Effector CD8-positive, alpha-beta T cell (primary cell): ENCODE data around the gene MTIF3.

ENCODE experiments used
- DNase-seq: peaks from one replicate; lab custom pipeline; 2025; lab: John Stamatoyannopoulos, UW
- total RNA-seq, 4 experiments: gene quantifications; one replicate each; lab custom pipeline; 2026; lab: John Stamatoyannopoulos, UW

The MTIF3 gene, protein sequence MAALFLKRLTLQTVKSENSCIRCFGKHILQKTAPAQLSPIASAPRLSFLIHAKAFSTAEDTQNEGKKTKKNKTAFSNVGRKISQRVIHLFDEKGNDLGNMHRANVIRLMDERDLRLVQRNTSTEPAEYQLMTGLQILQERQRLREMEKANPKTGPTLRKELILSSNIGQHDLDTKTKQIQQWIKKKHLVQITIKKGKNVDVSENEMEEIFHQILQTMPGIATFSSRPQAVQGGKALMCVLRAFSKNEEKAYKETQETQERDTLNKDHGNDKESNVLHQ
- 25.9 to 50.9 (median 39.8) reads per million in 4 experiments for total RNA-seq

GRCh38 chr13:27449936-27450828 lies at the start of gene MTIF3:
MTIF3 (minus strand) TSS chr13:27450564; CDS start chr13:27440448, 10,116 bp downstream.
- DNase-seq = peak; percentile 94

DNA sequence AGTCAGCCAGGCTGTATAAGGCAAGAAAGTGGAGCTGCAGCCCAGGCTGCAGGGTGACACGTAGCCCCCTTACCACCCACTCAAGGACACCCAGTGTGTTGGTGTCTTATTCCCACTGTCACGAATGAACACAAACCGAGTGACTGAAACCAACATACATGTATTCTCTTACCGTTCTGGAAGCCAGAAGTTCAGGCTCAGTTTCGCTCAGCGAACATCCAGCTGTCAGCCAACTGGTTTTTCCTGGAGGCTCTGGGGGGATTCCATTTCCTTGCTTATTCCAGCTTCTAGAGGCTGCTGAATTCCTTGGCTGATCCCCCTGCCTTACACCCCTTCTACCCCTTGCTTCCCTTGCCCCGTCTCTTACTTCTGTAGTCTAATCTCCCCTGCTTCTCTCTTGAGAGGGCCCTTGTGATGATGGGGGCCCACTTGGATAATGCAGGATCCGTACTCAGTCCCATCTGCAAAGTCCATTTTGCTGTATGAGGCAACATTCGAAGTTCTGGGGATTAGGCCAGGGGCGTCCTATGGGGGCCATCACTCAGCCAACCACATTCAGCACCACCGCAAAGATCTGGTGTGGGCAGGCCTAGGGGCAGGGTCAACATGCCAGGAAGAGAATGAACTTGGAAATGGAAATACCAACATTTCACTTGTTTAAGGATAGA lies 47.3 kb upstream of the MTIF3 start:
- no peak for DNase-seq

DNA sequence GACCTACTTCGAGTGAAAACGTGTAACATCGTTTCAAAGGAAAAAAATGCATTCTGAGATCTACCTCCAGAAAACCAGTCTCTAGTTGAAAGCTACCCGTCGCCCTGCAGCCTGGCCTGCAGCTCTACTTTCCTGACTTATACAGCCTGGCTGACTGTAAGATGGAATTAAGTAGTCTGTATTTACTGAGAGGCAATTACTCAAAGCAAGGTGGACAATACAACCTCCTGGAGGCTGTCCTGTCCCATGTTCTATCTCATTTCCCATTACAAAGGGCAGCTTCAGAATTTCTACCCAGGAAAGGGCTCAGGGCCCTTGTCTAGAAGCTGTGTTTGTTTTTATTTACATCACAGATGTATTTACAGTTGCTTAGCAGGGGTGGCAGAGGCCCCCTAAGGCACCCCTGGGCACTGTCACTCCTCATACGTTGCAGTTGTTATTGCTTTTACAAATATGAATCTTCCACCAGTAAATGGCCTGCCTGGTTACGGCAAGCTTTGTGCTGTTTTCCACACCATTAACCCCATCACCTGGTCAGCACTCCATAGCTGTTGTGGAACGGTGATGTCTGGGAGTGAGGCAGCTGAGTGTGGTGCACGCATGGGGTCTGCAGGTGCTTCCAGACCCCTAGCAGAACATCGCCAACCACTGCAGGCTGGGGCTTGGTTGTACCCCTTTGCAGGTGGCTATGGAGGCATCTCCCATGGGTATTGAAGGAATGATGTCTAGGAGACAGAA lies 46.3 kb upstream of the MTIF3 start:
- DNase-seq = no peak

- no peak for DNase-seq
Observed at GRCh38 chr13:27496006-27496405, 45.6 kb upstream of the MTIF3 start.

DNA sequence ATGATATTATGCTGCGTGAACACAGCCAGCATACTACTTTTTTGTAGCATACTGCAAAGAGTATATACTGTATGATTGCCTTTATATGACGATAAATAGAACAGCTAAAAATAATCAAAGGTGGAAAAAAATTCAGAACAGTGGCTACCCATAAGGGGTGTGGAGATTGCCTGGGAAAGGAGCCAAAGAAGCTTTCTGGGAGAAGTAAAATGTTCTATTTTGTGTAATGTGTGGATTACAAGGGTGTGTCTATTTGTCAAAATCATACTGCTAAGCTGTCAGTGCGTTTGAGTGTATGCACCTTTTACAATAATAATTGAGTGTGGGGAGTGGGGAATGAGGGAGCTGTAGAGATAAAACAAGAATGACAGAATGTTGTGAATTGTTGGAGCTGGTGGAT lies 45.2 kb upstream of the MTIF3 start:
- no peak for DNase-seq

DNA sequence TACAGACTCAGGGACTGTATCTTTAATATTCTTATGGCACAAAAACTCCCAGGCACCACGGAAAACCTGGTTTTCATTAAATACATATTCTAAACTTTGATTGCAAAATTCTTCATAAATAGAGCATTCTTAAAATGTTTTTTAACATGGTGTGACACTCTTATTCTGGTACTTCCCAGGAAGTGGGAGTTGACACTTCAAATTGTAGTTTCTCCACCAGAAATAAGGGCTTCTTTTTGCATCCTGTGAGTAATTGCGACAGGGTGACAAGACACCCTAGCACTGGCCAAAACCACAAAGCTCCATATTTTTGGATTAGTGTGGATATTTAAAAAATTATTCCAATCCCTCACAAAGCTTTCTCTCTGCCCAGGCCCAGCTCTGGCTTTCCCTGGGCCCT lies 43.6 kb upstream of the MTIF3 start:
- DNase-seq = no peak

GRCh38 chr13:27489456-27489855 lies 39.1 kb upstream of the MTIF3 start:
- no peak for DNase-seq

GRCh38 chr13:27487776-27488175 lies 37.4 kb upstream of the MTIF3 start:
- no peak for DNase-seq

DNA sequence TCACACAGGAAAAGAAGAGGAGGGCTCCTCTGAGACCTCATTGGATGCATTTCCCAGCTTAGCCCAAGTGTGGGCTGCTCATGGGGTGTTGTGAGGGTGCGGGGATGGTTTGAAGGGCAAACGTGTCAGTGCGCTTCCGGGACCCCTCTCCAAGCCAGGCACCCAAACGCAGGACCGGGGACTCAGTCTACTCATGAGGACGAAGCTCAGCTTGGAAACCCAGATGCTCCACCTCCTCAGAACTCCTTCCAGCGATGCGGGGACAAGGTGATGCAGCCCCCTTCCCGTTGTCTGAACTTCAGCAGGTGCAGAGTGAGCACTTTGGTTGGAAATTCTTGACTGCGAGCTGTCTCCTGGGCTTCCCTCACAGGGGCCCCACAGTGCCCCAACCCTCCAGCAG lies 33.1 kb upstream of the MTIF3 start:
- no peak for DNase-seq

DNA sequence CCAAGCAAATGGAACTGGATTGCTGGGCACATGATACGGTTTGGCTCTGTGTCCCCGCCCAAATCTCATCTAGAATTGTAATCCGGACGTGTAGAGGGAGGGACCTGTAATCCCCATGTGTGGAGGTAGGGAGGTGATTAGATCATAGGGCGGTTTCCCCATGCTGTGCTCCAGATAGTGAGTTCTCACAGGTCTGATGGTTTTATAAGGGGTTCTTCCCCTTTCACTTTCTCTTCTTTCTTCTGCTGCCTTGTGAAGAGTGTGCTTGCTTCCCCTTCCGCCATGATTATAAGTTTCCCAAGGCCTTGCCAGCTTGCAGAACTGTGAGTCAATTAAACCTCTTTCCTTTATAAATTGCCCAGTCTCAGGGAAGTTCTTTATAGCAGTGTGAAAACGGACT lies 32.6 kb upstream of the MTIF3 start:
- DNase-seq = no peak

DNA sequence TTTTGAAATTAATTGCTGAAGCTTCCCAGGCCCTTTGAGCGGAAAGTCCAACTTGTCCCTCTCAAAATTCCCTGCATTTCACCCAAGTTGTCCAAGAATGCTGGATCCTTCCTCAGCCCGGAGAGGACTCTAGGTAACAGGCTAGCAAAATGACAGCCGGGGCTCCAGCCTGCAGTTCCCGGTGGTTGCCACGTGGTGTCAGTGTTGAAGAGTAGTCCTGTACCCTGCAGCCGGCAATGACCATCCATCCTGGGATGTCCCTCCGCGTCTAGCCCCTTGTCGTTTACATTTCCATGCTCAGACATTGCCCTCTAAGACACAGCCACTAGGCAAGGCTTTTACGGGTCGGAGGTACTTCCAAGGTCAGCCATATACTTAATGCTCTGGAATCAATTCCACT lies 31.4 kb upstream of the MTIF3 start:
- DNase-seq = no peak

DNA sequence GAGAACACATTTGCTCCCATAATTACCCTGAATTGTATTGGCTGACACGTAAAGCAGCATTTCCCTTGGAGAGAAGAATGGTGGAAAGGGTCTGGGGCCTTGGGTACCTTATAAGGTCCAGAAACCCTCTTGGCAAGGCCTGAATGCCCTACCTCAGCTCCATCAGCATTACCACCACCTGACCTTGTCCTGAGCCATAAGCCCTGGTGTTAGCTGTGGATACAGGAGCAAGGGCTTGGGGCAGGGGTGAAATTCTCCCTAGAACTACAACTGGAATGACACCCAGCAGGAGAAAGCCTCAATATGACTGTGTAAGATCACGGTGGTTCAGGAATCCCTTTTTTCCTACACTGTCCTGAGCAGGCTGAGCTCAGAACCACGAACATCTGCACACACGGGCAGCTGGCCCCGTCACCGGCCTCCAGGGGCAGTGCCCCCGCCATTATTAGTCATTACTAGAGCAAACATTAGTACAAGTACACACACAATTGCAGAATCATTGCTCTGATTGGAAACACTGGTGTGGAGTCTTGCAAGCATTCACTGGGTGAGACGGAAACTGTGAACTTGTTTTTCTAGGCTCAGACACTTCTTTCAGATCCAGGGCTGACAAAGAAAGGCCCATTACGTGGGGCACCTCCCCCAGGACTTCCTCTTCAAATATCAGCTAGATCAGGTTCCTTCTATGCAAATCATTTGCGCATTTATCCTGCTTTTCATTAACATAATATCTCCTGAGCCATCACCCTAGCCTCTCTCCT lies 26.8 kb upstream of the MTIF3 start:
- DNase-seq = no peak

DNA sequence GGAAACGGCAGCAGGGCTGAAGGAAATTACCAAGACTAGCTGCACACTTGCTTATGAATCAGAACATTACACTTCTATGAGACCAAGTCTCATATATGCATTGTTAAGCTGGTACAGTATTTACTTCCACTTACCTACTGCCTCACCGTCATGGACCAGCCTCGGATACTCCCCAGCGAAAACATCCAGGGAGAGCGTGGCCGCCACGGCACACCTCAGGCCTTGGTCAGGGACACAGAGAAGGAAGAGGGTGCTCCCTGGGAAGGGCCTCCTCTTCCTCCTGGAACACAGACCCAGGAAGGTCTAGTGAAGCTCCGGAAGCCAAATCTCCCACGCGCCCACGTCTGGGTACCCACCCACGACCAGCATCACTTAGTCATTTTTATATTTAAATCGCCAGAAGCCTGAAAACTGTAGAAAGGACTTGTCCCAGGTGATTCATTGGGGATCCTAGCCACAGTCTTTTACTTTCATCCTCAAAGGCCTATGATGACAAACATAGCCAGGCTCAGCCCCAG lies 24.4 kb upstream of the MTIF3 start:
- no peak for DNase-seq

DNA sequence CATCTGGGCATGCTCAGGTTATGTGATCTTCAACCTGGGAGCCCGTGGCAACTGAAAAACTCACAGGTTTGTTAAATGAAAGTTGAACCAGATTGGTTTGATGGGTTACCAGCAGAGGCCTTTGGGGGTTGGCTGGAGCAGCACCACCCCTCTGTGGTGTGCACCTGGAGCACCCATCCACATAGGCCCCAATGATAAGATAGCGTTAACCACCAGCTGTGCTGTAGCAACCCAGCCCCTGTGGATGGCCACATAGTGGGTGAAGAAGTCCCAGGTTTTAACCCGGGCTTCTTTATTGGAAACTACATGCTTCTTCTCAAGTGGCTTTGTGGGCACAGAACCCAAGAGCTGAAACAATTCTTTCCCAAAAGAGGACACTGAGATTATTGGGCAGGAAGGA lies 22.6 kb upstream of the MTIF3 start:
- DNase-seq = no peak

DNA sequence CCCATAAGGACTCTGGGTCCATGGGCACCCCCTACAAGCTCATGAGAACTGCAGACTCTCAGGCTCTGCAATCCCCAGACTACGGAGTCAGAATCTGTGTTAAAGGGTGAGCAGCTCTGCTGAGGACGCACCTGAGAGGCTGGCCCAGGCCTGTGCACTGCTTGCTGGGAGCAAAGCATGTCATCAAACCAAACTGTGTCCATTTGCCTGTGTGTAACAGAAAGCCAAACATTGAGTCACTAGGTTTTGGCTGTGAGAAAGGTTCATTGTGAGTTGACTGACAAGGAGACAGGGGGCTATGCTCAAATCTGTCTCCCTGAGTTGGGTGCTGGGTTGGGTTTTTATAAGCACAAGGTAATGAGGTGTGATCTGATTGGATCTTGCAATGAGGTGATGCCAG lies 22.1 kb upstream of the MTIF3 start:
- no peak for DNase-seq

- DNase-seq = no peak
Observed at GRCh38 chr13:27470075-27470820, 19.9 kb upstream of the MTIF3 start.

DNA sequence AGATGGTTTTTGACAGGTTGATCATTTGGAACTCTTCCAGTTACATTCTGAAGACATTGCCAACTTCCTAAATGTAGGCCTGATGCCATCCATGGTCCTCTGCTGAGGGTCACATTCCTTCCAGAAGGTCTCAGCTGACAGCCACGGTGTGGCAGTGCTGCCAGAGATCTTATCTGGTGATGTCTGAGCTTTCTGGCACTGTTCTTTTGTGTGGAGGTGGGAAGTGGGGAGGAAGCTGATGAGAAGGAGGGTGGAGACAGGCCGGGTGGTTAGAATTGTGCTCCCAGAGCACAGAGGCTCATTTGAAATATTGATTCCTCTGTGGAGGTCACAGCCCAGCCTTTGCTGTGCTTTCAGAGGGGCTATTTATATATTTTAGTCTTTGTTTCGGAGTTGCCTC lies 16.1 kb upstream of the MTIF3 start:
- no peak for DNase-seq

DNA sequence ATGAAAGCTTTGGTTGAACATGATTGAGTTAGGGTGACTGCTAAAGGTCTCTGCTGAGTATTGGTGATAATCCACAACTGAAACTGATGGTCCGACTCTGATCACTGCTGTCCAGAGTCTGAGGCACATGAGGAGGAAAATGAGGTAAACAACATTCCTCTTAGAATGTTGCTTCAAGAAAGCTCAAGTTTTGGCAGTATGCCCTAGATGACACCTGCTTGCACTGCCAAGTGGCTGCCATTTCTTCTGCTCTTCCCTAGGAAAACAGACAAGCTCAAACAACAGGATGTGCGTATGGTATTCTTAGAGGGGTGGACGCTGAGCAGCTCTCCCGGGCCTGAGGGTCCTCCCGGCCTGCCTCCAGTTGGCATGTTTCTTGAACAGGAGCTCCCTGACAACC lies 15.2 kb upstream of the MTIF3 start:
- no peak for DNase-seq

GRCh38 chr13:27463500-27463899 lies 13.1 kb upstream of the MTIF3 start:
- no peak for DNase-seq

DNA sequence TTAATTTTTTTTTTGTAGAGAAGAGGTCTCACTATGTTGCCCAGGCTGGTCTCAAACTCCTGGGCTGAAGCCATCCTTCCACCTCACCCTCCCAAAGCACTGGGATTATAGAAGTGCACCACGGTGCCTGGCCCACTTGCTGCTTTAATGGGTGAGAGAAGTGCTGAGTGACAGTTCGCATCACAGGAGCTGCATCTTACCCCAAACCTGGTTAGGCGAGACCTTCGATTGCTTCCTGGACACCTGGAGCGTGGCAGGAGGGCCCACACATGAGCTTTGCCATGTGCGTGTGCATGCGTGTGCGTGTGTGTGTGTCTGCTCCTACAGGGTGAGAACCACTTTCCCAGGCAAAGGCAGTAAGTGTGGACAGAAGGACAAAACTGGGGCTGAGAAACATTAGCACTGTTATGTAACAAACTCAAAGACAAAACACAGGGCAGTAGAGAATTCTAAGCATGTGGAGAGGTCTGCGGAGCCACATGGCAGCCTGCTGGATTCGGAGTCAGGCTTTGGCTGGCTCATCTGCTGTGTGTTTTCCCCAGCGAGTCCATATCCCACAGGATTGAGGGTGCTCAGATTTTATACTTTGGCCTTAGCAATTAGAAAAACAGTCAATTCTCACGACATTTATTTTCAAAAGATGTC lies 11.7 kb upstream of the MTIF3 start:
- DNase-seq = no peak
